Epithelial cell of esophagus (primary cell): ENCODE data around the gene SHTN1.

Experiments used
- DNase-seq: peaks from one replicate; pipeline ENCODE4 v3.0.0; 2010; ENCODE audit warnings: low read depth
- H3K4me3 ChIP-seq: 2 replicates; pipeline ENCODE4 v1.5.1; 2011; ENCODE audit warnings: mild to moderate bottlenecking, low read length, control low read depth
- CTCF ChIP-seq: IDR thresholded peaks from 2 replicates; pipeline ENCODE4 v1.5.1; 2011; ENCODE audit warnings: low read depth, mild to moderate bottlenecking, low read length, control low read depth, inconsistent platforms; ENCODE audit not compliant: insufficient read depth; ENCODE audit errors: missing control alignments

Gene SHTN1

GRCh38 chr10:116973371-116973905, 31.5 kb downstream of the SHTN1 start:
- H3K4me3 ChIP-seq: no peak overlapping the region
- no peak for DNase-seq
- no peak for TF ChIP-seq CTCF

GRCh38 chr10:116972131-116972530, 32.9 kb downstream of the SHTN1 start:
- no peak overlapping the region for H3K4me3 ChIP-seq
- TF ChIP-seq CTCF: no peak
- DNase-seq: no peak

- H3K4me3 ChIP-seq: no peak overlapping the region
- no peak for DNase-seq
- no peak for TF ChIP-seq CTCF
These were observed 34.9 kb downstream of the SHTN1 start for GRCh38 chr10:116970050-116970449.

- DNase-seq: peak; percentile 59
- no peak overlapping the region for H3K4me3 ChIP-seq
- no peak for TF ChIP-seq CTCF
These were observed 36.7 kb downstream of the SHTN1 start for GRCh38 chr10:116968331-116968730.

- no peak for DNase-seq
- TF ChIP-seq CTCF: no peak
- H3K4me3 ChIP-seq: no peak overlapping the region
These were observed 43.4 kb downstream of the SHTN1 start for GRCh38 chr10:116961406-116962251.

GRCh38 chr10:116960066-116960776, 44.8 kb downstream of the SHTN1 start:
- DNase-seq: no peak
- H3K4me3 ChIP-seq: no peak overlapping the region
- TF ChIP-seq CTCF: no peak
